Inflammatory macrophage (primary cell): ENCODE measurements around the gene CROCC2.

Source experiments
- DNase-seq, 2 donors: peaks; one replicate each; pipeline ENCODE4 v3.0.0-alpha.2; 2020 to 2022

Gene CROCC2

GRCh38 chr2:240957656-240958365, 51.7 kb downstream of the CROCC2 start:
- DNase-seq = no peak

DNA sequence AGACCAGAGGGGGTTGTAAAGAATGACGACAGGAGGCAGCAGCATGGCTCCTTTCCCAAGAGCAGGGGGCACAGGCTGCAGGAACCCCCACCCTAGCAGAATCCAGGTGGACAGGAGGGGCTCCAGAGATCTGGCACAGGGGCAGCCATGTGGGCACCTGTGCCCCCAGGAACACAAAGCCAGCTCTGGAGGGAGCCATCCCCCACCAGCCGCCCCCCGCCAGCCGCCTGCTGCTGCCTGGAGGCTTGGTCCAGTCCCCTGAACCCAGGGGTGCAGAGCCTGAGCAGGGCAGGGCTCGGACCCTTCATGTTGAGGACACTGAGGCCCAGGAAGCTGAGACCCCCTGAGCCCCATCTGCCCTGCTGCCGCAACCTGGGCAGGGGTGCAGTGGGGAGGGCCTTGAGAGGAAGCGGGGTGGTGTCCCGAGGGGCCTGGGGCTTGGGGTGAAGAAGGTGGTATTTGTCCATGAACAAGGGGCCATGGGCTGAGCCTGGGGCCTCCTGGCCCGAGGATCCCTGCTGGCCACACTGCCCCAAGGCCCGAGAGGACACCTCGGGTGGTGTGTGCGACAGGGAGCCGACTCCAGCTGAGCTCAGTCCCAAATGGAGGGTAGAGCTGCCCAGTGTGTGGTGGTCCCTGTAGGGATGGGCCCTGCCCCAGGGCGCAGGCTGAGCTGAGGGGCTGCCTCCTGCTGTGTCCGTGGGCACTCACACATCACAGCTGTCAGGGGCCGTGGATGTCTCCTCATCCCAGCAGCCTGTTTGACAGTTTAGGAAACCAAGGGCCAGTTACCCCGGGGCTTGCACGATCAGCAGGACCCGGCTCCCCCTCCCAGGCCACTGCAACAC, 52.5 kb downstream of the CROCC2 start:
- DNase-seq = no peak

DNA sequence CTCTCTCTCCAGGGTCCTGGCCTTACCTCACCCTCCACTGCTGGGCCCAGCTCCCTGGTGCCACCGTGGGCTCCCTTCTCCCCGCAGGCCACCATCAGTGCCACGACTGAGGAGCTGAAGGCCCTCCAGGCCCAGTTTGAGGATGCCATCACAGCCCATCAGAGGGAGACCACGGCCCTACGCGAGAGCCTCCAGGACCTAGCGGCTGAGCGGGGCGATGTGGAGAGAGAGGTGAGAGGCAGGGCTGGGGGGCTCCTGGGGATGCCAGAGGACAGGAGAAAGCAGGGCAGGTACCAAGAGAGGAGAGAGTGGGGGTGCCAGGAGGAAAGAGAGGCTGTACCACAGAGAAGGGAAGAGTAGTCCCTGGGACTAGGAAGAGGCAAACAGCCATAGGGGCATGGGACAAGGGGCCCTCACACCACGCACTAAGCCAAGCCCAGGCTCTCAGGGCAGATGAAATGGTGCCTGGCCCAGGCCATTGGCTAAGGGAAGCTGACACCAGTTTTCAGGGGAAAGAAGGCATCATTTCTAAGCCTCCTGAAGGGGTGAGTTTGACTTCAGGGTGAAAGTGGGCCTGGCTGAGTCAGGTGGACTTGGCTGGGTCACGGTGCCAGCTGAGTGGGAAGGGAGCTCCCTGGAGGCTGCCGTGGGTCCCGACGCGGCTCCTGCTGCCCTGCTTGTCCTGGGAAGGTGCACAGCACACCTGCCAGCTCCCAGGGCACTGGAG, 53.2 kb downstream of the CROCC2 start:
- DNase-seq = no peak

GRCh38 chr2:240959941-240960308, 53.8 kb downstream of the CROCC2 start:
- DNase-seq = no peak

DNA sequence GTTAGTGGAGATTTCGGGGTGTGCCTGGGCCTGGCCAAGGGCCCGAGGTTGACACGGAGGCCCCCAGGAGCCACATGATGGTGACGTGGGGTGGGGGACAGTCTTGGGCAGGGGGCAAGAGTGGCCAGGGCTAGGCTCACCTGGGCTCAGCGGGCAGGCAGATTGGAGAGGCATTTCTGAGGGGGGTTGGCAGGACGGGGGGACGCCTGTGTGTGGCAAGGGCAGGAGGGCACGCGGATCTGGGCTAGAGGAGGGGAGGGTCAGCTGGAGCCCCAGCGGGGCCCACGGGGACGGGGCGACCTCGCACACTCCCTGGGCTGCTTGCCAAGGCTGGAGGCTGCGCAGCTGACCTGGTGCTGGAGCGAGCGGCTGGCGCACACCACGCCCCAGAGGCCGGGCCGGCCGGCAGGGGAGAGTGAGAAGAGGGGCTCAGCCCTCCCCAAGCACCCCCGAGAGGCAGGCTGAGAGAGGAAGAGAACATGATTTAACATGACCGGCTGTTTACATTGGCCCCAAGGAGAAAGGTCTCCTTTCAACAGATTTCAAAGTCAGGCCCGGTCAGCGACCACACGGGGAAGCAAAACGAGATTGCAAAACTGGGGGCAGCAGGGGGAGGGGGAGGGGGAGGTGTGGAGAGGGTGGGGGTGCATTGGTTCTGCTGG, 54.3 kb downstream of the CROCC2 start:
- peak; percentile 34 to 48 for DNase-seq

- DNase-seq = peak; percentile 73 to 77
These were observed 55.1 kb downstream of the CROCC2 start for GRCh38 chr2:240960971-240961876.

DNA sequence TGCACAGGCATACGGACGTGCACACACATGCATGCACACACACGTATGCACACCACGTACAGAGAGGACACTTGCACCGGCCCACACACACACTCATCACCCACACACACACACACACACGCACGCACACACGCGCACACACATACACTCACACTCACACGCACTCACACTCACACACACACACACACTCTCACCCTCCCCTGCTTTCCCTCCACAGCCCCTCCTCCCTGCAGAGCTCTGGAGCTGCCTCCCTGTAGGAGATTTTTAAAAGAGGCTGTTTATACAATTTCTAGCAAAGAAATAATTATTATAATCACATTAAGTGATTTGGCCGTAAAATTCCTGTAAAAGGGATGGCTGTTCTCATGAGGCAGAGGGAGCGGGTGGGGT, 55.8 kb downstream of the CROCC2 start:
- DNase-seq = no peak

GRCh38 chr2:240962300-240963064, 56.3 kb downstream of the CROCC2 start:
- peak; percentile 35 to 41 for DNase-seq

- DNase-seq = no peak
These were observed 57.1 kb downstream of the CROCC2 start for GRCh38 chr2:240963065-240963867.

- no peak for DNase-seq
These were observed 58.0 kb downstream of the CROCC2 start for GRCh38 chr2:240963868-240964703.

- peak in 1 of 2 donors; percentile 24 for DNase-seq
These were observed 58.7 kb downstream of the CROCC2 start for GRCh38 chr2:240964704-240965295.

DNA sequence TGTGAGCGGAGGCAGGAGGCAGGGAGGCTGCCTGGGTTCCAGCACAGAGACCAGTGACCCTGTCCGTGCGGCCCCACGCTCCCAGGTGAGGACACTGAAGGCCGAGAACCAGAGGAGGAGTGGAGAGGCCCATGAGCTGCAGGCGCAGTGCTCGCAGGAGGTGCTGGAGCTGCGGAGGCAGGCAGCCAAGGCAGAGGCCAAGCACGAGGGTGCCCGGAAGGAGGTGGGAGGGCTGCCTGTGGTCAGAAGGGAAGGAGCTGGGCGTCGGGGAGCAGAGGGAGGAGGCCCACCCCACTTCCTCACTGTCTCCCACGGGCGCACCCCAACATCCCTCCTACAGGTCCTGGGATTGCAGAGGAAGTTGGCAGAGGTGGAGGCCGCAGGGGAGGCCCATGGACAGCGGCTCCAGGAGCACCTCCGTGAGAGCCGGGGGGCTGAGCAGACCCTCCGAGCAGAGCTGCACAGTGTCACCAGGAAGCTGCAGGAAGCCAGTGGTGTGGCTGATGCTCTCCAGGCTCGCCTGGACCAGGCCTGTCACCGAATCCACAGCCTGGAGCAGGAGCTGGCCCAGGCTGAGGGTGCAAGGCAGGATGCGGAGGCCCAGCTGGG, 59.3 kb downstream of the CROCC2 start:
- peak; percentile 79 to 81 for DNase-seq

DNA sequence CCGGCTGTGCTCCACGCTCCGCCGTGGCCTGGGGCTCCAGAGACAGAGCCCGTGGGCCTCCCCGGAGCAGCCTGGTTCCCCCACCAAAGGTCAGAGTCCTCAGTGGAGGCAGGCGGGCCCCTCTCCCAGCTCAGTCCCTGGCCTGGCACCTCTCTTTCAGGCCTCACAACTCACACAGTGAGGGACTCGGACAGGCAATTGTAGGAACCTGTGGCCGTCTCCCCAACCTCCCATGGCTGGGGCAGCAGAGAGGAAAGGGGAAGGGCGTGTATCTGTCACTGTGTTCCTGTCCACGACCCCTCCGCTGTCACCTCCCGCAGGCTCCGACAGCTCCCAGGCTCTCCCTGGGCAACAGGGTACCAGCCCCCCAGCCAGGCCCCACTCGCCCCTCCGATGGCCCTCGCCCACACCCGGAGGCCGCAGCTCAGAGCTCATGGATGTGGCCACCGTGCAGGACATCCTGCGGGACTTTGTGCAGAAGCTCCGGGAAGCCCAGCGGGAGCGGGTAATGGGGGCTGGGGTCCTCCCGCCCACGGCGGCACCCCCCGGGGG, 59.8 kb downstream of the CROCC2 start:
- DNase-seq = peak; percentile 15 to 28

DNA sequence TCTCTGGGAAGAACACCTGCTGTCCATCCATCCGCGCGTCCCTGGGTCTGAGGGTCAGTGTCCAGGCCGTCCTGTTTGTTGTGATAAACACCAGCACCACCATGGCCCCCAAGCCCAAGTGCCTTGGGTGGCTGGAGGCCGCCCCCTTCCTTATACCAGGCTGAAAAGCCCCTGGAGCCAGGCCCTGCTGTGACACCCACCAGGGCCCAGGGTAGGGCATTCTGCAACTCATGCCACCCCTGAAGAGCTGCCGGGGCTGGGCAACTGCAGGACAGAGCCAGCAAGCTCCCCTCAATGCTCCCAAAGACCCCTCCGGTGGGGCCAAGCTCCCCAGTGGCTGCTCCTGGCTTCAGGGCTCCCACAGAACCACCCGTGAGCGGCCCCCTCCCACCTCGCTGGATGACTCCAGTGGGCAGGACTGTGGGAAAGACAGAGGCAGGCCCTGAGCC, 60.3 kb downstream of the CROCC2 start:
- no peak for DNase-seq

DNA sequence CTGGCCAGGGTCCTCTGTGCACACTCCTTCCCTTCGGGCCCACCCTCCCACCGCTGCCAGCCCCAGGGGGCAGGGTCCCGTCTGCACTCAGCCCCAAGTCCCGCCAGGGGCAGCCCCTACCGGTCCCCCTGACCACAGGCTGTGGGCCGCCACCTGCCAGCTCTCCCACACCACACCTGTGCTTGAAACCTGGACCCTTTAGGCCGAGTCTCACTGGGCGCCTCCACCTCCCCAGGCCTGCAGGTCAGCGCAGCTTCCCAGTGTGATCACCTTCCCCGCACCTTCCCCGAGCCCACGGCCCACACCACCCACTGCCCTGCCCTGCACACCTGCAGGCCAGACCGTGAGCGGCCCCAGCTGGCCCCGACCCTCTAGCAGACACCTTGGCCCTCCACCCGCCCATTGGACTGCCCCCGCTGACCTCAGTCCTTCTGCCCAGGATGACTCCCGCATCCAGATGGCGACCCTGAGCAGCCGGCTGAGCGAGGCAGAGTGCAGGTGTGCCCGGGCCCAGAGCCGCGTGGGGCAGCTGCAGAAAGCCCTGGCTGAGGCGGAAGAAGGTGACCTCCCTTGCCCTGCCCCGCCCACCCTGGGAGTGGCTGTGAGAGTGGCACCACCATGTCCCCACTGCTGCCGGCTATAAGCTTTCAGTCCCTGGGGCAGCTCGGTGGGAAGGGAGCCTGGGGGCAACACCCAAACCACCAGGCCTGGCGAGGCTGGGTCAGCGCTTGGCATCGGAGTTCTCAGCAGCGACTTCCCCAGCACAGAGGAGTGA, 61.0 kb downstream of the CROCC2 start:
- no peak for DNase-seq

- no peak for DNase-seq
These were observed 61.8 kb downstream of the CROCC2 start for GRCh38 chr2:240967681-240968621.
